ENCODE data around the gene CDK9.

The CDK9 gene

GRCh38 chr9:127816362-127816725 lies 30.5 kb downstream of the CDK9 start:
- no peak for TF ChIP-seq CTCF (IDR thresholded peaks at IDR 0.05)

- TF ChIP-seq CTCF (IDR thresholded peaks at IDR 0.05) = no peak
Observed at GRCh38 chr9:127816728-127817127, 30.9 kb downstream of the CDK9 start.

- no peak for TF ChIP-seq CTCF (IDR thresholded peaks at IDR 0.05)
Observed at GRCh38 chr9:127817881-127818434, 32.1 kb downstream of the CDK9 start.

- no peak for TF ChIP-seq CTCF (IDR thresholded peaks at IDR 0.05)
Observed at GRCh38 chr9:127818574-127818973, 32.7 kb downstream of the CDK9 start.

- TF ChIP-seq CTCF (IDR thresholded peaks at IDR 0.05) = no peak
Observed at GRCh38 chr9:127822108-127822507, 36.3 kb downstream of the CDK9 start.

- TF ChIP-seq CTCF (IDR thresholded peaks at IDR 0.05) = peak; percentile 32; the same call in 1 of the 2 replicates
Observed at GRCh38 chr9:127825319-127826051, 39.7 kb downstream of the CDK9 start.

GRCh38 chr9:127826253-127826913 lies 40.5 kb downstream of the CDK9 start:
- TF ChIP-seq CTCF (IDR thresholded peaks at IDR 0.05) = no peak

All from LNCAP (cell line).